ENCODE data around the gene ADAP1. TPM values are rescaled to one million over a fixed set of nuclear protein-coding genes. Genes with fewer than 3 reads are reported as not detected.

ADAP1 gene
- total RNA-seq, 2 donors from 2014 or later = 3.8 to 6.5 TPM

- WGBS, 2 experiments (ENCODE audit: insufficient coverage in 1 of 2, insufficient read length in 1 of 2) = 94 to 97% methylated on average over 9 to 21 of the region's 21 CpGs
- H3K4me1 ChIP-seq (ENCODE audit: control insufficient read depth, insufficient read depth, low read length) = peaks cover 2% of the 10 kb centered on the region
- TF ChIP-seq CTCF (conservative IDR thresholded peaks at IDR 0.05) = no peak
Measured at GRCh38 chr7:918441-919113, 35.9 kb downstream of the ADAP1 start.

GRCh38 chr7:918118-918425 is 36.4 kb downstream of the ADAP1 start:
- H3K4me1 ChIP-seq (ENCODE audit: control insufficient read depth, insufficient read depth, low read length) = peaks cover 2% of the 10 kb centered on the region
- Mint-ChIP-seq H3K4me1 (no peaks in the 10 kb centered on the region), H3K9me3 (no peaks in the 10 kb centered on the region), H3K27me3 (ENCODE audit: insufficient read depth) (no peaks in the 10 kb centered on the region), H3K4me3 (no peak overlapping the region), H3K36me3 (ENCODE audit: low read depth) (no peaks in the 10 kb centered on the region), H3K27ac (no peak overlapping the region)
- no peak for DNase-seq
- no peak overlapping the region for H3K4me3 ChIP-seq (ENCODE audit: low read length)
- no peak overlapping the region for H3K9ac ChIP-seq (ENCODE audit: extremely low read depth, low read length, poor library complexity, severe bottlenecking)
- no peak for TF ChIP-seq CTCF (conservative IDR thresholded peaks at IDR 0.05)
- no peaks in the 10 kb centered on the region for H3K9me3 ChIP-seq (ENCODE audit: control insufficient read depth, low read length)
- H3K27me3 ChIP-seq (ENCODE audit: control insufficient read depth, insufficient read depth, low read length, poor library complexity, severe bottlenecking) = no peaks in the 10 kb centered on the region
- H3K27ac ChIP-seq (ENCODE audit: low read depth, low read length) = no peak overlapping the region
- no peaks in the 10 kb centered on the region for H3K36me3 ChIP-seq (ENCODE audit: control insufficient read depth, insufficient read depth, low read length)
- WGBS, 2 experiments (ENCODE audit: insufficient coverage in 1 of 2, insufficient read length in 1 of 2) = 85 to 86% methylated on average over 8 to 9 of the region's 9 CpGs

More at GRCh38 chr7:918441-919113, 35.9 kb downstream of the ADAP1 start:
- H3K4me3 Mint-ChIP-seq = no peak overlapping the region
- DNase-seq = no peak
- no peaks in the 10 kb centered on the region for H3K36me3 Mint-ChIP-seq (ENCODE audit: low read depth)
- no peaks in the 10 kb centered on the region for H3K27me3 ChIP-seq (ENCODE audit: control insufficient read depth, insufficient read depth, low read length, poor library complexity, severe bottlenecking)
- H3K4me1 Mint-ChIP-seq = no peaks in the 10 kb centered on the region
- H3K36me3 ChIP-seq (ENCODE audit: control insufficient read depth, insufficient read depth, low read length) = no peaks in the 10 kb centered on the region
- H3K9me3 Mint-ChIP-seq = no peaks in the 10 kb centered on the region
- H3K27ac ChIP-seq (ENCODE audit: low read depth, low read length) = no peak overlapping the region
- H3K9ac ChIP-seq (ENCODE audit: extremely low read depth, low read length, poor library complexity, severe bottlenecking) = no peak overlapping the region
- H3K9me3 ChIP-seq (ENCODE audit: control insufficient read depth, low read length) = no peaks in the 10 kb centered on the region
- H3K27ac Mint-ChIP-seq = no peak overlapping the region
- no peak overlapping the region for H3K4me3 ChIP-seq (ENCODE audit: low read length)
- H3K27me3 Mint-ChIP-seq (ENCODE audit: insufficient read depth) = no peaks in the 10 kb centered on the region

- Mint-ChIP-seq H3K27me3 (ENCODE audit: insufficient read depth) (no peaks in the 10 kb centered on the region), H3K9me3 (no peaks in the 10 kb centered on the region), H3K27ac (no peak overlapping the region), H3K4me1 (no peaks in the 10 kb centered on the region), H3K36me3 (ENCODE audit: low read depth) (no peaks in the 10 kb centered on the region), H3K4me3 (no peak overlapping the region)
- no peaks in the 10 kb centered on the region for H3K36me3 ChIP-seq (ENCODE audit: control insufficient read depth, insufficient read depth, low read length)
- TF ChIP-seq CTCF (conservative IDR thresholded peaks at IDR 0.05) = no peak
- no peaks in the 10 kb centered on the region for H3K9me3 ChIP-seq (ENCODE audit: control insufficient read depth, low read length)
- H3K27ac ChIP-seq (ENCODE audit: low read depth, low read length) = no peak overlapping the region
- H3K4me3 ChIP-seq (ENCODE audit: low read length) = no peak overlapping the region
- WGBS, 2 experiments (ENCODE audit: insufficient coverage in 1 of 2, insufficient read length in 1 of 2) = 93 to 94% methylated on average over 27 to 29 of the region's 33 CpGs
- H3K27me3 ChIP-seq (ENCODE audit: control insufficient read depth, insufficient read depth, low read length, poor library complexity, severe bottlenecking) = no peaks in the 10 kb centered on the region
- no peaks in the 10 kb centered on the region for H3K4me1 ChIP-seq (ENCODE audit: control insufficient read depth, insufficient read depth, low read length)
- DNase-seq = no peak
- H3K9ac ChIP-seq (ENCODE audit: extremely low read depth, low read length, poor library complexity, severe bottlenecking) = no peak overlapping the region
Measured at GRCh38 chr7:917255-918117, 37.0 kb downstream of the ADAP1 start.
